Stomach (tissue), 4 donors: ENCODE results near the gene KHDRBS2.

Source experiments
- CTCF ChIP-seq, 7 experiments: fragments of 450-650 bp in 4 of 7; fragments of 200-600 bp in 3 of 7; sonication (generic) in 3 of 7; IDR thresholded peaks; one replicate each; pipeline ENCODE4 v1.5.1; 2016 to 2019; ENCODE audit warnings: antibody characterized with exemption in 7 of 7, control low read depth in 2 of 7, mild to moderate bottlenecking in 1 of 7
- POLR2A ChIP-seq, 4 donors: fragments of 450-650 bp; IDR thresholded peaks; one replicate each; pipeline ENCODE4 v1.6.1; 2016; ENCODE audit warnings: antibody characterized with exemption in 4 of 4, control low read depth in 2 of 4, mild to moderate bottlenecking in 1 of 4, moderate library complexity in 1 of 4

- TF ChIP-seq CTCF (IDR thresholded peaks at IDR 0.05) = no peak
- no peak for TF ChIP-seq POLR2A (IDR thresholded peaks at IDR 0.05)
Measured at GRCh38 chr6:61817716-61818115, 468.3 kb downstream of the KHDRBS2 start.
